Measurements from ENCODE around the gene ITIH1.

DNA sequence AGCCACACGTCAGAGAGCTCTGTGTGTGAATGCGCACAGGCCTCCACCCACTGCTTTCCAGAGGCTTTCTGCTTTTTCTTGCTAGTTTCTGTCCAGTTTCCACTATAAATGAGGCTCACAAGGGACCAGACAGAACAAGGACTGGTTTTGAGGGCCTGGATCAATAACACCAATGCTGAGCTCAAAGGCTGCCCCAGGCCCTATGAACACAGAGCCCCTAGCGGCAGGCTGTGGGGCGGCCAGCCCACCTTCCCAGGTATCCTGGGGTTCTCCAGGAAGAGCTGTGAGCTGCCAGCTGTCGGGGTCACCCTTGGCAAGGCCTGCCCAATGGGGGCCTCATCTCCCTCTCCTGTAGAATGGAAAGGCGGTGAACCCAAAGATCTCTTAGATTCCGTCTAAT, 15.0 kb downstream of the ITIH1 start:
- TF ChIP-seq, protein P1, sequence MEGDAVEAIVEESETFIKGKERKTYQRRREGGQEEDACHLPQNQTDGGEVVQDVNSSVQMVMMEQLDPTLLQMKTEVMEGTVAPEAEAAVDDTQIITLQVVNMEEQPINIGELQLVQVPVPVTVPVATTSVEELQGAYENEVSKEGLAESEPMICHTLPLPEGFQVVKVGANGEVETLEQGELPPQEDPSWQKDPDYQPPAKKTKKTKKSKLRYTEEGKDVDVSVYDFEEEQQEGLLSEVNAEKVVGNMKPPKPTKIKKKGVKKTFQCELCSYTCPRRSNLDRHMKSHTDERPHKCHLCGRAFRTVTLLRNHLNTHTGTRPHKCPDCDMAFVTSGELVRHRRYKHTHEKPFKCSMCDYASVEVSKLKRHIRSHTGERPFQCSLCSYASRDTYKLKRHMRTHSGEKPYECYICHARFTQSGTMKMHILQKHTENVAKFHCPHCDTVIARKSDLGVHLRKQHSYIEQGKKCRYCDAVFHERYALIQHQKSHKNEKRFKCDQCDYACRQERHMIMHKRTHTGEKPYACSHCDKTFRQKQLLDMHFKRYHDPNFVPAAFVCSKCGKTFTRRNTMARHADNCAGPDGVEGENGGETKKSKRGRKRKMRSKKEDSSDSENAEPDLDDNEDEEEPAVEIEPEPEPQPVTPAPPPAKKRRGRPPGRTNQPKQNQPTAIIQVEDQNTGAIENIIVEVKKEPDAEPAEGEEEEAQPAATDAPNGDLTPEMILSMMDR (IDR thresholded peaks at IDR 0.05; ENCODE audit: extremely low read depth in 1 of 2, insufficient read depth in 1 of 2, low read depth in 1 of 2, low read length in 2 of 2) = peak in 1 of 2 donors; percentile 16
- TF ChIP-seq POLR2AphosphoS5 (IDR thresholded peaks at IDR 0.05; ENCODE audit: insufficient read depth, low read depth, low read length) = no peak
- TF ChIP-seq, protein P2, sequence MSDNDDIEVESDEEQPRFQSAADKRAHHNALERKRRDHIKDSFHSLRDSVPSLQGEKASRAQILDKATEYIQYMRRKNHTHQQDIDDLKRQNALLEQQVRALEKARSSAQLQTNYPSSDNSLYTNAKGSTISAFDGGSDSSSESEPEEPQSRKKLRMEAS (IDR thresholded peaks at IDR 0.05; ENCODE audit: insufficient read depth, insufficient read length) = no peak
- TF ChIP-seq MYC (IDR thresholded peaks at IDR 0.05; ENCODE audit: low read depth, low read length) = no peak
- no peak for TF ChIP-seq POLR2A (IDR thresholded peaks at IDR 0.05; ENCODE audit: low read depth, low read length)
- TF ChIP-seq GATA2 (IDR thresholded peaks at IDR 0.05; ENCODE audit: insufficient read depth, insufficient read length, low read depth, low read length) = no peak

Measured in endothelial cell of umbilical vein (primary cell).